NCI-H460 (cell line): ENCODE data around the gene LEKR1. TPM values are rescaled to one million over a fixed set of nuclear protein-coding genes. Genes with fewer than 3 reads are reported as not detected.
A peak's percentile ranks its signal among the peaks of the same experiment; 100 is the strongest.
"Not testable (repeated sequence)": the region's sequence is repeated elsewhere in the genome, so short reads cannot be mapped to it uniquely, and the experiment has no call there.

Source experiments
- DNase-seq: peaks from one replicate; pipeline ENCODE4 v3.0.0-alpha.2; 2016; ENCODE audit warnings: low read depth; ENCODE audit errors: extremely low read depth
- polyA plus RNA-seq: library from polyadenylated mRNA; depleted of rRNA; stranded (reverse); fragments of >200 nt; gene quantifications from 2 replicates; pipeline ENCODE4 v1.2.3, GENCODE V29; 2014; cell fraction: nucleus; rRNA removed
- total RNA-seq: library from RNA; depleted of rRNA; stranded (reverse); fragments of >200 nt; shearing (Covaris generic); gene quantifications from 2 replicates; pipeline ENCODE4 v1.2.3, GENCODE V29; 2014; rRNA removed

LEKR1 gene
- total RNA-seq, result 0.35 and 0.45 TPM in 2 replicates
- polyA plus RNA-seq, result 1.7 TPM in 1 of 2 replicates, not detected in the other

- peak; percentile 72 for DNase-seq
Observed at GRCh38 chr3:156826144-156826895, at the start of gene LEKR1. LEKR1 (plus strand) TSS chr3:156826353; CDS start chr3:156829330, 2,977 bp downstream.

DNA sequence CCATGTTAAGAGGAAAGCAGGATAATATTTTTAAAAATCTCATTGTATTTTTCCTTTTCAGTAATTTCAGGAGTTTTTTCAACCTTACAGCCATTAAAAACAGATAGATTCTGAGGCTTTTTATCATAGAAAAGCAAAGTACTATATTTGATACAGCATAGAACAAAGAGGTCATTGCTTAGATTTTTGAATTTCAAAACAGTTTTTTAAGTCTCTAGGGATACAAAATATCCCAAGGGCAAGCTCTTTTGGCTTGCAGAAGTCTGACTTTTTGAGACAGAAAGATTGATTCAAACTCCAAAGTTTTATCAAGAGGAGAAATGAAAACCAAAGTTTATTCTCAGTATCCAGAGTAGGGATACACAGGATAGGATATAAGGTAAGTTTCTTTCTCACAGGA lies 49.3 kb upstream of the LEKR1 start:
- DNase-seq, result no peak

DNA sequence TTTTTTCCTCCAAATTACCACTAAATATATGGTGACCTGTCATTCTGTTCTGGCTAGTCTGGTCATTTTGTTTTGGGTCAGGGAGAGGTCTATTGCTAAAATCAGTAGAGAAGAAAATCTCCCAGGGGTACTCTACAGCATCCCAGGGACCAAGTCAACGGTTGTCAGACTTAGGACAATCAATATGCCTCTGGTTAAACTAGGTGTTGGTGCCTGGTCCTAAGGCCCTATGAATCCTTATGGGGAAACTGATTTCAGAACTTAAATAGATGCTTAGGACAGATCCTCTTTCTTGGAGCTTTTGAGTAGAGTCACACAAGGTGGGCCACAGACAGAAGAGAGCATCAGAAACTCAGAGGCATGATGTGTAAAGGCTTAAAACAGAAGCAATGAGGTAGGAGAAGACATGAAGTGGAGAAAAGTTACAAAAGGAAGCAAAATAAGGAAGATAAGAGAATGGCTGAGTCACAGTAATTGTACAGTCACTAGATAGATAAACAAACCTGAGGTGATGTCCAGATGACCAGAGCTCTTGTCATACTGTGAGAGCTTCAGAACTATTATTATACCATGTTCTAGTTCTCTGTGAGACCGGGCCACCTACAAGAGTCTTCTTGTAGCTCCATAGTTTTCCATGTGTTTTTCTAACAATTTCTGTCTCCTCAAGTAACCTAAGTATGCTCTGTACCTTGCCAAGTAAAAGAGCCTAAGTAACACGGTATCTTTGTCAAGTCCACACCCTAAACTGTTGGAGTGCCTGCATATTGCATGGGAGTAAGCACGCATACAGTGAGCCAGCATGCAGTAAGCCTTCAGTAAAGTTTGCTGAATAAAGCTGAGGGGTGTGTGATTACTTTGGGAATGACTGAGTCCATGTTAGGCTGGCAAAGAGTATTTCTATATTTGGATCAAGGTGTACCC lies 44.6 kb upstream of the LEKR1 start:
- no peak for DNase-seq

- no peak for DNase-seq
Observed at GRCh38 chr3:156782319-156782718, 43.8 kb upstream of the LEKR1 start.

- no peak for DNase-seq
Observed at GRCh38 chr3:156782921-156783320, 43.2 kb upstream of the LEKR1 start.

GRCh38 chr3:156787001-156787400 lies 39.2 kb upstream of the LEKR1 start:
- DNase-seq, result no peak

GRCh38 chr3:156787926-156788663 lies 38.1 kb upstream of the LEKR1 start:
- no peak for DNase-seq

- no peak for DNase-seq
Observed at GRCh38 chr3:156788846-156789245, 37.3 kb upstream of the LEKR1 start.

DNA sequence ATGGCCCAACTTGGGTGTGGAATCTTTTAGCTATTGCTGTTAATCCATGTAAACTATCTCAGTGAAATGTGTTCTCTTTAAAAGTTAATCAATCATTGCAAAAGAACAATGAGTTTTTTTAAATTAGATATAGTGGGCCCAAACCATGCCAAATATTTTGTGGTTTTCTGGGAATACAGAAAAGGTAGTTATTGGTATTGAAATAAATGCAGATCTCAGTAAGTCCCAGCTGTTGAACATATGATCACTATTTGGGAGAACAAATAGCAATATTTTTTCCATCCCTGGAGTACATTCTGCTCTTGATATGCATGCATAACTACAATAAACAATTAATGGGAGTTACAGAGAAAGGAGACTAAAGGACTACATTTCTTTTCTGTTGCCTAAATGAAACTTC lies 36.0 kb upstream of the LEKR1 start:
- no peak for DNase-seq

GRCh38 chr3:156792114-156792513 lies 34.0 kb upstream of the LEKR1 start:
- no peak for DNase-seq

GRCh38 chr3:156792536-156792935 lies 33.6 kb upstream of the LEKR1 start:
- DNase-seq, result no peak

DNA sequence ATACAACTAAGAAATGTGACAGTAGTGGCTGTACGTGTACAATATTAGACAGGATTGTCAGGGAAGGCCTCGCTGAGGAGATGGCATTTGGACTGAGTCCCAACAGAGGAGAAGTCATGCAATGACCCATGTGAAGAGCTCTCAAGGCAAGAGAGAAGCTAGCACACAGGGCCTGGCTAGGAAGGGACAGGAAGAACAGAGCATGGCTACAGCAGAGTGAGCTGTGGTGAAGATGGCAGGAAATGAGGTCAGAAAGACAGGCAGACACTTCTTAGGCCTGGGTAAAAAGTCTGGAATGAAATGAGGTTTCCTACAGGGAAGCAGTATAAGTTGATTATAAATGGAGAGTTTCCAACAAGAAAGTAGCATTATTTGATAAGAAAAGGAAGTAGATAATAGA lies 33.2 kb upstream of the LEKR1 start:
- DNase-seq, result no peak

- no peak for DNase-seq
Observed at GRCh38 chr3:156793400-156793799, 32.8 kb upstream of the LEKR1 start.

- no peak for DNase-seq
Observed at GRCh38 chr3:156793851-156794250, 32.3 kb upstream of the LEKR1 start.

- no peak for DNase-seq
Observed at GRCh38 chr3:156795890-156796481, 30.2 kb upstream of the LEKR1 start.

DNA sequence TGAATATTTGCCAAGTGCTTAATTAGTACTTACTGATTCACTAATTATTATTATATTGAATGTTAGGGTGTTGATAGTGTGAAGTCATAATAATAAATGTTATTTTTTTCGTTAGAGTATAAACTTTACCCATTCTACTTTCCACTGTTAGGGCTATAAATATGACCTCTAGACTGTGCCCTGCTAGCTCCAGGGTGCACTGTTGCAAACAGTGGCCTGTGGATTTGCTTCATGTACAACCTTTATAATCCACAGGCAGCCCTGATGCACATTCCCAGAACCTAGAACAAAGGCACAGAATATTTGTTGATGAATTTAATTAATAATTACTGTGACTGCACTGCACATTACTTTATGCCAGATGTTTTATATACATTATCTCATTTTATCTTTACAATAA lies 28.8 kb upstream of the LEKR1 start:
- no peak for DNase-seq

DNA sequence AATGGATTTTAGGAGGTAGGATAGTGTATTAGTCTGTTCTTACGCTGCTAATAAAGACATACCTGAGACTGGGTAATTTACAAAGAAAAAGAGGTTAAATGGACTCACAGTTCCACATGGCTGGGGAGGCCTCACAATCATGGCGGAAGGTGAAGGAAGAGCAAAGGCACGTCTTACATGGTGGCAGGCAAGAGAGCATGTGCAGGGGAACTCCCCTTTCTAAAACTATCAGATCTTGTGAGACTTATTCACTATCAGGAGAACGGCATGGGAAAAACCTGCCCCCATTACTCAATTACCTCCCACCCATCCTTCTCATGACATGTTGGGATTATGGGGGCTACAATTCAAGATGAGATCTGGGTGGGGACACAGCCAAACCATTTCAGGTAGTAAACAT lies 25.9 kb upstream of the LEKR1 start:
- not testable (repeated sequence) for DNase-seq

DNA sequence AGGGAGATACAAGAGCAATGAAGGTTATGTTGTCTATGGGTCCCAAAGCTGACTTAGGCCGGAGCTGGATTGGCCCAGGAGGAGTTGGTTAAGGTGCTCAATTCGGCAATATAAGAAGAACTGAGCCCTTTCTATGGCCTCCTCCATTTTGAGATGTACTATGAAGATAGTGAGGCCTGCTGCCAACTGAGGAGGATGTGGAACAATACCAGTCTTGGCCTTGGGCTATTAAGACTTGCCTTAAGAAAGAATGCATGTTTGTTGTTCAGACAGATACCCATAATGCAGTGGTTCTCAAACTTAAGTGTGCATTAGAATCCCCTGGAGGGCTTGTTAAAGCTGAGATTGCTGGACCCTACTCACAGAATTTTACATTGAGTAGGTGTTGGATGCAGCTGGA lies 24.4 kb upstream of the LEKR1 start:
- no peak for DNase-seq

GRCh38 chr3:156802821-156803606 lies 23.1 kb upstream of the LEKR1 start:
- DNase-seq, result no peak
